Measurements from ENCODE around the gene RPS4Y1. TPM values are rescaled to one million over a fixed set of nuclear protein-coding genes. Genes with fewer than 3 reads are reported as not detected.

Gene RPS4Y1
- total RNA-seq, 1 experiment from 2014 or later: 0.15 TPM

- H3K4me3 ChIP-seq (ENCODE audit: low read depth in 2 of 2, low read length in 2 of 2): no peak overlapping the region
- H3K9me3 ChIP-seq (ENCODE audit: control insufficient read depth, insufficient read depth, low read depth, low read length): no peaks in the 10 kb centered on the region
- H3K27me3 ChIP-seq (ENCODE audit: control insufficient read depth, insufficient read depth, low read length): no peaks in the 10 kb centered on the region
- DNase-seq (ENCODE audit: low read depth, low spot score): no peak
- intact Hi-C loops (cut with micrococcal nuclease; ENCODE audit: unreplicated experiment): no loop called here
- TF ChIP-seq TCF7L2 (IDR thresholded peaks at IDR 0.05; ENCODE audit: low read depth, low read length) (no peak), SIN3A (IDR thresholded peaks at IDR 0.05; ENCODE audit: borderline replicate concordance, insufficient read depth, low read depth, low read length) (no peak), POLR2AphosphoS5 (IDR thresholded peaks at IDR 0.05; ENCODE audit: low read depth, low read length) (no peak), CTCF (IDR thresholded peaks at IDR 0.05) (no peak), REST (IDR thresholded peaks at IDR 0.05; ENCODE audit: insufficient read depth in 1 of 2, low read depth in 2 of 2, low read length in 1 of 2) (no peak)
- BruUV-seq (replicated peaks): no TSS peak
- POLR2A ChIA-PET: no interaction called here
- no peaks in the 10 kb centered on the region for H3K4me1 ChIP-seq (ENCODE audit: control insufficient read depth, insufficient read depth, low read length)
- CTCF ChIA-PET: no interaction called here
- in situ Hi-C loops (cut with HindIII; ENCODE audit: low pct_unique_long_range_greater_than_20kb, low sequenced_read_pairs): no loop called here
- H3K27ac ChIP-seq (ENCODE audit: low read length): no peak overlapping the region
- H3K36me3 ChIP-seq (ENCODE audit: control insufficient read depth, insufficient read depth, low read length): no peaks in the 10 kb centered on the region
- no peak for ATAC-seq
Measured at GRCh38 chrY:2854145-2854774, 12.9 kb downstream of the RPS4Y1 start.

- intact Hi-C loops (cut with micrococcal nuclease; ENCODE audit: unreplicated experiment): no loop called here
Measured at GRCh38 chrY:2857068-2857467, 15.7 kb downstream of the RPS4Y1 start.

More at GRCh38 chrY:2857068-2857467, 15.7 kb downstream of the RPS4Y1 start:
- DNase-seq (ENCODE audit: low read depth, low spot score) (no peak), ATAC-seq (no peak)
- no TSS peak for BruUV-seq (replicated peaks)
- Histone ChIP-seq H3K27ac (ENCODE audit: low read length) (no peak overlapping the region), H3K9me3 (ENCODE audit: control insufficient read depth, insufficient read depth, low read depth, low read length) (no peaks in the 10 kb centered on the region), H3K4me1 (ENCODE audit: control insufficient read depth, insufficient read depth, low read length) (no peaks in the 10 kb centered on the region), H3K27me3 (ENCODE audit: control insufficient read depth, insufficient read depth, low read length) (no peaks in the 10 kb centered on the region), H3K36me3 (ENCODE audit: control insufficient read depth, insufficient read depth, low read length) (no peaks in the 10 kb centered on the region), H3K4me3 (ENCODE audit: low read depth in 2 of 2, low read length in 2 of 2) (no peak overlapping the region)
- ChIA-PET POLR2A (no interaction called here), CTCF (no interaction called here)
- in situ Hi-C loops (cut with HindIII; ENCODE audit: low pct_unique_long_range_greater_than_20kb, low sequenced_read_pairs): no loop called here
- TF ChIP-seq CTCF (IDR thresholded peaks at IDR 0.05) (no peak), REST (IDR thresholded peaks at IDR 0.05; ENCODE audit: insufficient read depth in 1 of 2, low read depth in 2 of 2, low read length in 1 of 2) (no peak), TCF7L2 (IDR thresholded peaks at IDR 0.05; ENCODE audit: low read depth, low read length) (no peak), POLR2AphosphoS5 (IDR thresholded peaks at IDR 0.05; ENCODE audit: low read depth, low read length) (no peak), SIN3A (IDR thresholded peaks at IDR 0.05; ENCODE audit: borderline replicate concordance, insufficient read depth, low read depth, low read length) (no peak)

Measured in Panc1 (cell line).